AG09309 (cell line): ENCODE data around the gene RPTN.

ENCODE experiments used
- DNase-seq: peaks from one replicate; pipeline ENCODE4 v3.0.0-alpha.2; 2010; ENCODE audit warnings: low read depth
- H3K4me3 ChIP-seq: 2 replicates; pipeline ENCODE4 v1.5.1; 2011; ENCODE audit warnings: mild to moderate bottlenecking, low read depth, low read length, moderate library complexity; ENCODE audit not compliant: control insufficient read depth
- CTCF ChIP-seq: IDR thresholded peaks from 2 replicates; pipeline ENCODE4 v1.5.1; 2011; ENCODE audit warnings: mild to moderate bottlenecking, low read depth, low read length, inconsistent platforms; ENCODE audit not compliant: insufficient read depth, control insufficient read depth; ENCODE audit errors: missing control alignments

RPTN gene

GRCh38 chr1:152130186-152130585, 28.8 kb downstream of the RPTN start:
- no peak overlapping the region for H3K4me3 ChIP-seq
- no peak for DNase-seq
- no peak for TF ChIP-seq CTCF

GRCh38 chr1:152127673-152128072, 31.4 kb downstream of the RPTN start:
- TF ChIP-seq CTCF: no peak
- H3K4me3 ChIP-seq: no peak overlapping the region
- no peak for DNase-seq

- H3K4me3 ChIP-seq: no peak overlapping the region
- TF ChIP-seq CTCF: no peak
- no peak for DNase-seq
Observed at GRCh38 chr1:152125834-152126443, 33.1 kb downstream of the RPTN start.

GRCh38 chr1:152118915-152119314, 40.1 kb downstream of the RPTN start:
- no peak overlapping the region for H3K4me3 ChIP-seq
- no peak for TF ChIP-seq CTCF
- no peak for DNase-seq

- no peak within 1 kb of the TSS for H3K4me3 ChIP-seq
- no peak for DNase-seq
- TF ChIP-seq CTCF: no peak
Observed at GRCh38 chr1:152115344-152115743, 43.7 kb downstream of the RPTN start, which contains the start of gene TCHH. Gene TCHH, minus strand, starts transcription at chr1:152115444. Its CDS starts 1,364 bp downstream, at chr1:152114080.

- H3K4me3 ChIP-seq: no peak overlapping the region
- no peak for DNase-seq
- no peak for TF ChIP-seq CTCF
Observed at GRCh38 chr1:152112885-152113432, 46.1 kb downstream of the RPTN start.
